Muscle of leg (tissue), 11 donors: ENCODE data around the gene SSH3. TPM values are rescaled to one million over a fixed set of nuclear protein-coding genes. Genes with fewer than 3 reads are reported as not detected.

Experiments
- DNase-seq: peaks from one replicate; pipeline ENCODE4 v3.0.0; 2013
- H3K27ac ChIP-seq: one replicate; pipeline ENCODE4 v1.5.1; 2013; ENCODE audit warnings: mild to moderate bottlenecking, low read length, control low read depth
- H3K27me3 ChIP-seq: one replicate; pipeline ENCODE4 v1.6.1; 2013; ENCODE audit warnings: low read length; ENCODE audit not compliant: control insufficient read depth, insufficient read depth
- H3K36me3 ChIP-seq: one replicate; pipeline ENCODE4 v1.6.1; 2013; ENCODE audit warnings: low read length; ENCODE audit not compliant: control insufficient read depth, insufficient read depth
- H3K4me1 ChIP-seq: one replicate; pipeline ENCODE4 v1.6.1; 2013; ENCODE audit warnings: low read length; ENCODE audit not compliant: control insufficient read depth, insufficient read depth
- H3K4me3 ChIP-seq: one replicate; pipeline ENCODE4 v1.5.1; 2013; ENCODE audit warnings: low read length, control low read depth
- H3K9me3 ChIP-seq: replicated peaks from 2 replicates; pipeline ENCODE4 v1.6.1; 2013; ENCODE audit warnings: low read depth, low read length; ENCODE audit not compliant: control insufficient read depth
- WGBS: methylation state at CpG from one replicate; pipeline ENCODE4 v1.1.5; 2013; ENCODE audit warnings: missing lambda C conversion rate; ENCODE audit not compliant: insufficient coverage; 5-methylcytosine and 5-hydroxymethylcytosine counted together
- polyA plus RNA-seq, 8 donors: library from polyadenylated mRNA; unstranded; fragments of 120-200 nt; gene quantifications; one replicate each; pipeline versions ENCODE4 v1.2.1 to v1.2.3, GENCODE V29; 2013; ENCODE audit warnings: inconsistent platforms in 1 of 8, low replicate concordance in 1 of 8; ENCODE audit not compliant: insufficient read length in 8 of 8, insufficient read depth in 1 of 8
- total RNA-seq: library from RNA; stranded (reverse); fragments of 120-200 nt; gene quantifications from one replicate; pipeline ENCODE4 v1.2.4, GENCODE V29; 2013

Gene SSH3
- total and polyA plus RNA-seq, 9 donors = 9.7 to 20.5 (median 16.6) TPM

DNA sequence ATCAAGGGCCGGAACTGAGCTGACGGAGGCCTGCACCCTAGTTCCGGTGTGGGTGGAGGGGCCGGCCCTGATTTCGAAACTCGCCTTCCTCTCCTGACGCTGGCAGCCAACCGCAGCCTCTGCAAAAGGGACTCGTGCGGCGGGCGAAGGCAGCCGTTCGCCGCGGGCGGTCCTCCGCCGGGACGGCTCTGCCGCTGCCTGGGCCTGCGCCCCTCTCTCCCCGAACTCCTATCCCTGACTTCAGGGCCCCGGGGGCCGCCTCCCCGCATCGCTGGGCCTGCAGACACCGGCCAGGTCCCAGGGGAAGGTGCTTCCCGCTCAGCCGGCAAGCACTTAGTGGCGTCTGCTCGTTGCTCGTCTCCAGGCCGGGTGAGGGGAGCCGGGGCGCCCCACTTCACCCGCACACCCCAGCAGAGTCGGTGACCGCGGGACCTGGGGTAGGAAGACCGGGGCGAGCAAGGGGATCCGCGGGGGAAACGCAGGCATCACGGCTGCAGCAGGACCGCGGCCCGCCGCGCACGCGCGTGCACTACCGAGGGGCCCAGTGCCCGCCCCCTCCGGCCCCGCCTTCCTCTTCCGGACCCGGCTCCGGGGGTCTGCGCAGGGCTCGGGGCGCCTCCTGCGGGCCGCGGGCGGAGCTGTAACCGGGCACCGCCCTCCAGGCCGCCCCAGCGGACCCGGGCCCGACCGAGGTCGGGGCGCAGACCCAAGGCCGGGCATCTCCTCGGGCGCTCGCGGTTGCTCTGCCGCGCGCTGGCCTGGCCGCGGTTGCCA is 14.7 kb upstream of the SSH3 start:
- peak overlapping the region; percentile 97 for H3K27ac ChIP-seq
- H3K4me3 ChIP-seq = peak overlapping the region; percentile 84
- H3K36me3 ChIP-seq = peaks cover 61% of the 10 kb centered on the region
- DNase-seq = peak; percentile 95
- H3K9me3 ChIP-seq = no peaks in the 10 kb centered on the region
- peaks cover 44% of the 10 kb centered on the region for H3K4me1 ChIP-seq
- WGBS = under 1% methylated on average over 72 of the region's 87 CpGs
- no peaks in the 10 kb centered on the region for H3K27me3 ChIP-seq

DNA sequence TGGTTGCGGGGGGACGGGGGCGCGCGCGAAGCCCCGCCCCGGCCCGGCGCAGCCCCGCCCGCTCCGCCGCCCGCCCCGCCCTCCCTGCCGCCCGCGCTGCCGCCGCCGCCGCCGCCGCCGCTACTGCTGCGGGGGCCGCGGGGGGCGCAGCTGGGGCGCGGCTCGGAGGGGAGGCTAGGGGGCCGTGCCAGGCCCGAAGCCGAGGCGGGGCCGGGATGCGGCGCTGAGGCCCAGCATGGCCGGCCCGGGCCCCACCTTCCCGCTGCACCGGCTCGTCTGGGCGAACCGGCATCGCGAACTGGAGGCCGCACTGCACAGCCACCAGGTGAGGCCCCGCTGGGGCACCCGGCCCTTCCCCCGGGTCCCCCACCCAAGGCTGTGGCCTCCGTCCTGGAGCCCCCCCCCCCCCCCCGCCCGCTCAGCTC is 14.1 kb upstream of the SSH3 start, which contains the start of gene ANKRD13D:
Gene ANKRD13D (plus strand): TSS at position 78 of the 425 bp plus-strand sequence. CDS start 158 bp downstream, at position 236.
- Histone ChIP-seq H3K4me3 (peak within 1 kb of the TSS; percentile 84), H3K36me3 (peaks cover 55% of the 10 kb centered on the region), H3K4me1 (peaks cover 42% of the 10 kb centered on the region), H3K27ac (peak within 1 kb of the TSS; percentile 97), H3K9me3 (no peaks in the 10 kb centered on the region), H3K27me3 (no peaks in the 10 kb centered on the region)
- DNase-seq = no peak
- under 1% methylated on average over 46 of the region's 56 CpGs for WGBS

DNA sequence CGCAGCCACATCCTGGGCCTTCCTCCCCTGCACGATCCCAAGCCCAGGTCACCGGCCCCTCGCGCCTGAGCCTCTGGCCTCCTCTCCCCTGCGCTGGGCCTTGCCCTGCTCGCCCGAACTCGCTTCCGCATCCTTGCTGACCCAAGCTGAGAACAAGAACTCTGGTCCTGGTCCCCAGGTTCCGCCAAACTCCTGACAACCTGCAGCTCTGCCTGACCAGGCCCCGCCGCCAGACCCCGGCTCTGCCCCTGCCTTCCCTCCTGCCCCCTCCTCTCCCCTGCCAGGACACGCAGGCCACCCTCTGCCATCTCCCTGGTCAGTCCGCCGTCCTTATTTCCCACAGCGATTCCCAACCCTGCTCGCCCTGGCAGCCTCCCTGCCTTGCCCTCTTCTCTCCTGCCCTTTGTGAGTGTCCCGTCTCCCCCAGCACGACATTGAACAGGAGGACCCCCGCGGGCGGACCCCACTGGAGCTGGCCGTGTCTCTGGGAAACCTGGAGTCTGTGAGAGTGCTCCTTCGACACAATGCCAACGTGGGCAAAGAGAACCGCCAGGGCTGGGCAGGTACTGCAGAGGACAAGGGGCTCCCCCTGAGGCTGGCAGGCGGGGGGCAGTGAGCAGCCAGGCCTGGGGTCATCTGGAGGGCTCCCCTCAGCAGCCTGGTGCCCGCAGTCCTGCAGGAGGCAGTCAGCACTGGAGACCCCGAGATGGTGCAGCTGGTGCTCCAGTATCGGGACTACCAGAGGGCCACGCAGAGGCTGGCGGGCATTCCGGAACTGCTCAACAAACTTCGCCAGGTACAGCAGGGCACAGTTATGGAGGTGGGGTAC is 13.5 kb upstream of the SSH3 start:
- H3K4me1 ChIP-seq = peaks cover 42% of the 10 kb centered on the region
- H3K36me3 ChIP-seq = peaks cover 52% of the 10 kb centered on the region

DNA sequence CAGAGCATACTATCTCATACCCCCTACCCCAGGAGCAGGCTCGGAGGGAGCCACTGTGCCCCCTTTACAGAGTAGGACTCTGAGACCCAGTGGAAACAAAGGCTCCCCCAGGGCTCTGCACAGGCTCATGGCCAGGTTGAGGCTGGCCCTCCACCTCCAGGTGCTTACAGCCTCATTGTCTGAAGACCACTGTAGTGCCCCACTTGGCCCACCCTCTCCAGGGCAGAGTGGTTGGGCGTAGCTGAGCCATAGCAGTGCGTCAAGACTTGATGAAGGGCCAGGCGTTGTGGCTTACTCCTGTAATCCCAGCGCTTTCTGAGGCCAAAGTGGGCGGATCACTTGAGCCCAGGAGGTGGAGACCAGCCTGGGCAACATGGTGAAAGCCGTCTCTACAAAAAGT is 12.5 kb upstream of the SSH3 start:
- 67% methylated on average over 6 of the region's 7 CpGs for WGBS
- Histone ChIP-seq H3K27me3 (no peaks in the 10 kb centered on the region), H3K27ac (no peak overlapping the region), H3K9me3 (peaks cover 4% of the 10 kb centered on the region), H3K4me3 (no peak overlapping the region), H3K4me1 (peaks cover 41% of the 10 kb centered on the region), H3K36me3 (peaks cover 49% of the 10 kb centered on the region)
- DNase-seq = no peak

More for the DNA sequence above, 13.5 kb upstream of the SSH3 start:
- Histone ChIP-seq H3K27ac (peak overlapping the region; percentile 2), H3K9me3 (no peaks in the 10 kb centered on the region), H3K4me3 (peak overlapping the region; percentile 71), H3K27me3 (no peaks in the 10 kb centered on the region)
- 25% methylated on average over 32 of the region's 36 CpGs for WGBS
- no peak for DNase-seq

DNA sequence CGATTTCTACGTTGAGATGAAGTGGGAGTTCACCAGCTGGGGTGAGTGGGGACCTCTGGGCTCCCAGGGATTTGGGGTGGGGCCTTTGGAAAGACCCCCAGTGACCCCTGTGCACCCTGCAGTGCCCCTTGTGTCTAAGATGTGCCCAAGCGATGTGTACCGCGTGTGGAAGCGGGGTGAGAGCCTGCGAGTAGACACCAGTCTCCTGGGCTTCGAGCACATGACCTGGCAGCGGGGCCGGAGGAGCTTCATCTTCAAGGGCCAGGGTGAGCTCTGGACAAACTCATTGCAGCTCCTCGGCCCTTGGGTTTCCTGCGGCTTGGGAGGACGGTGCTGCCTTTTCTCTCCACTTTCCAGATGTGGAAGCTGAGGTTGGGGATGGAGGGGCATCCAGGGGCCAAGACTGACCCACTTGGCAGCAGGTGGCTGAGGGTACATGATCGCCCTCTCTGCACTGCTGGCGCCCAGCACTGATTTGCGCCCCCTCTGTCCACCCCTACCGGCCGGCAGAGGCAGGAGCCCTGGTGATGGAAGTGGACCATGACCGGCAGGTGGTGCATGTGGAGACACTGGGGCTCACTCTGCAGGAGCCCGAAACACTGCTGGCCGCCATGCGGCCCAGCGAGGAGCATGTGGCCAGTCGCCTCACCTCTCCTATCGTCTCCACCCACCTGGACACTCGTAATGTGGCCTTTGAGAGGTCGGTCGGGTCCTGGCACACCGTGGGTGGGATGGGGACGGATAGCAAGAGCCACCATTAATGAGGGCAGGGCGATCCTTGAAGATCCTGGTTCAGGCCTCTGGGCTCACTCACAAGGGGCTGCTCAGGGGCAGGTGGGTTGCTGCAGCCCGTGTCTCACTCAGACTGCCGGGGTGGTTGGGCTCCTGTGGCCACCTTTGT is 11.6 kb upstream of the SSH3 start:
- Histone ChIP-seq H3K36me3 (peaks cover 42% of the 10 kb centered on the region), H3K27ac (no peak overlapping the region), H3K4me3 (no peak overlapping the region), H3K27me3 (no peaks in the 10 kb centered on the region), H3K9me3 (peaks cover 5% of the 10 kb centered on the region), H3K4me1 (peaks cover 39% of the 10 kb centered on the region)
- no peak for DNase-seq
- WGBS = 82% methylated on average over 28 of the region's 33 CpGs

DNA sequence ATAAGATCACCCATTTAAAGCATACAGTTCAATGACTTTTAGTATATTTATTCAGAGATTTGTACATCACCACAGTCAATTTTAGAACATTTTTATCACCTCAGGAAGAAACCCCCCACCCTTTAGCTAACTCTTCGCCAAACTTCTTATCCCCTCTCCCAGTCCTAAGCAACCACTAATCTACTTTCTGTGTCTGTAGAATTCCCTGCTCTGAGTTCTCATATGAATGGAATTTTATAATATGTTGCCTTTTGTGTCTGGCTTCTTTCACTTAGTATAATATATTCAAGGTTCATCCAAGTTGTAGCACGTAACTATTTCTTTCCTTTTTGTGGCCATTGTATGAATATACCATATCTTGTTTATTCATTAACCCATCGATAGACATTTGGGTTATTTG is 10.7 kb upstream of the SSH3 start:
- H3K27ac ChIP-seq = no peak overlapping the region
- DNase-seq = no peak
- no peak overlapping the region for H3K4me3 ChIP-seq
- peaks cover 5% of the 10 kb centered on the region for H3K9me3 ChIP-seq
- H3K4me1 ChIP-seq = peaks cover 30% of the 10 kb centered on the region
- H3K27me3 ChIP-seq = no peaks in the 10 kb centered on the region
- WGBS = no CpG with 5 or more reads among the region's 3 CpGs
- H3K36me3 ChIP-seq = peaks cover 39% of the 10 kb centered on the region

DNA sequence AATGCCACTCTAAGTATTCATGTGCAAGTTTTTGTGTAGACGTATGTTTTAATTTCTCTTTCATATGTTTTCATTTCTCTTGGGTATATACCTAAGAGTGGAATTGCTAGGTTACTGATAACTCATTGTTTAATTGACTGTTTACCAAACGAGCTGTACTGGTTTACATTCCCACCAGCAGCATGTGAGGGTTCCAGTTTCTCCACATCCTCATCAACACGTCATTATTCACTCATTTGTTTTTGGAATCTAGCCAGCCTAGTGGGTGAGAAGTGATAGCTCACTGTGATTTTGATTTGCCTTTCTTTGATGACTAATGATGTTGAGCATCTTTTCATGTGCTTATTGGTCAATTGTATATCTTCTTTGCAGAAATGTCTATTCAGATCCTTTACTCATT is 10.2 kb upstream of the SSH3 start:
- WGBS = no CpG with 5 or more reads among the region's 3 CpGs
- no peak overlapping the region for H3K4me3 ChIP-seq
- H3K9me3 ChIP-seq = peaks cover 5% of the 10 kb centered on the region
- no peak for DNase-seq
- peaks cover 26% of the 10 kb centered on the region for H3K4me1 ChIP-seq
- H3K27me3 ChIP-seq = no peaks in the 10 kb centered on the region
- H3K27ac ChIP-seq = no peak overlapping the region
- peaks cover 39% of the 10 kb centered on the region for H3K36me3 ChIP-seq

DNA sequence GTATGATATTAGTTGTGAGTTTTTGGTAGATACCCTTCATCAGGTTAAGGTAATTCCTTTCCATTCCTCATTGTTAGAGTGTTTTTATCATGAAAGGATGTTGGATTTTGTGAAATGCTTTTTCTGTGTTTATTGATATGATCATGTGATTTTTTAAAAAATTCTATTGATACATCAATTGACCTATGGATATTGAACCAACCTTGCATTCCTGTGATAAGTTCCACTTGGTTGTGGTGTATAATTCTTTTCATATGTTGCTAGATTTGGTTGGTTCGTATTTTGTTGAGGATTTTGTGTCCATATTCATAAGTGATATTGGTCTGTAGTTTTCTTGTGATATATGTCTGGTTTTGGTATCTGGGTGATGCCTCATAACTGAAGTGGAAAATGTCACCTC is 7.5 kb upstream of the SSH3 start:
- H3K27me3 ChIP-seq = no peaks in the 10 kb centered on the region
- peaks cover 54% of the 10 kb centered on the region for H3K36me3 ChIP-seq

DNA sequence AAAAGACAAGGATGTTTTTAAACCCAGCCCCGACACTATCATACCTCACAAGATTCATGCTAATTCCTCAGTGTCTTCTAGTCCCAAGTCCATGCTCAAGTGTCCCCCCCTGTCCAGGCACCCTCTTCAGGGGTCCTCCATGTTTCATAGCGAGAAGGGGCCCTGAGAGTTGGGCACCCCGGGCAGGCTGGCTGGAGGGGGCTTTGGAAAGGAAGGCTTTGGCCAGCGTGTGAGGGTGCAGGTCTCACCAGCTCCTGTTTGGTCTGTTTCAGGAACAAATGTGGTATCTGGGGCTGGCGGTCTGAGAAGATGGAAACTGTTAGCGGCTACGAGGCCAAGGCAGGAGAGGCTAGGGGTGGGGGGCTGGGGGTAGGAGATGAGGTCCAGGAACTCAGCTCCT is 4.5 kb upstream of the SSH3 start:
- Histone ChIP-seq H3K27me3 (no peaks in the 10 kb centered on the region), H3K4me1 (peaks cover 26% of the 10 kb centered on the region), H3K9me3 (peaks cover 5% of the 10 kb centered on the region), H3K4me3 (no peak overlapping the region), H3K36me3 (peaks cover 39% of the 10 kb centered on the region), H3K27ac (no peak overlapping the region)
- 96% methylated on average over 4 of the region's 7 CpGs for WGBS
- DNase-seq = no peak

More for the DNA sequence above, 7.5 kb upstream of the SSH3 start:
- WGBS = 100% methylated on average over 1 of the region's 1 CpG
- no peak for DNase-seq
- H3K9me3 ChIP-seq = peaks cover 5% of the 10 kb centered on the region
- no peak overlapping the region for H3K27ac ChIP-seq
- H3K4me3 ChIP-seq = no peak overlapping the region
- H3K4me1 ChIP-seq = peaks cover 13% of the 10 kb centered on the region
